Skeletal muscle tissue (tissue), 4 donors: ENCODE results near the gene ANTXRL. TPM values are rescaled to one million over a fixed set of nuclear protein-coding genes. Genes with fewer than 3 reads are reported as not detected.
"Not testable (repeated sequence)": the region's sequence is repeated elsewhere in the genome, so short reads cannot be mapped to it uniquely, and the experiment has no call there.

ENCODE experiments used
- H3K27ac ChIP-seq: one replicate; pipeline ENCODE4 v1.7.0; 2013; ENCODE audit warnings: mild to moderate bottlenecking, low read depth, low read length, inconsistent platforms
- H3K27me3 ChIP-seq, 3 donors: one replicate each; pipeline ENCODE4 v1.7.0; 2013; ENCODE audit warnings: low read length in 3 of 3; ENCODE audit not compliant: control insufficient read depth in 3 of 3, insufficient read depth in 3 of 3
- H3K36me3 ChIP-seq, 3 donors: one replicate each; pipeline ENCODE4 v1.7.0; 2013; ENCODE audit warnings: low read length in 3 of 3; ENCODE audit not compliant: control insufficient read depth in 3 of 3, insufficient read depth in 3 of 3
- H3K4me1 ChIP-seq, 3 donors: one replicate each; pipeline ENCODE4 v1.7.0; 2013; ENCODE audit warnings: low read length in 3 of 3, mild to moderate bottlenecking in 3 of 3; ENCODE audit not compliant: control insufficient read depth in 3 of 3, insufficient read depth in 3 of 3
- H3K4me3 ChIP-seq, 3 donors: one replicate each; pipeline ENCODE4 v1.7.0; 2013; ENCODE audit warnings: low read length in 3 of 3
- H3K9ac ChIP-seq, 3 donors: one replicate each; pipeline ENCODE4 v1.7.0; 2013; ENCODE audit warnings: low read length in 3 of 3, mild to moderate bottlenecking in 3 of 3, moderate library complexity in 2 of 3, low read depth in 1 of 3
- H3K9me3 ChIP-seq, 3 donors: one replicate each; pipeline ENCODE4 v1.7.0; 2013; ENCODE audit warnings: low read length in 3 of 3; ENCODE audit not compliant: control insufficient read depth in 3 of 3
- total RNA-seq: library from RNA; depleted of rRNA; stranded (reverse); fragments of >200 nt; gene quantifications from one replicate; pipeline ENCODE4 v1.2.3, GENCODE V29; 2014
- donor health status: Osteomylitis.

Gene ANTXRL
- total RNA-seq, 1 donor from 2014 or later = not detected

DNA sequence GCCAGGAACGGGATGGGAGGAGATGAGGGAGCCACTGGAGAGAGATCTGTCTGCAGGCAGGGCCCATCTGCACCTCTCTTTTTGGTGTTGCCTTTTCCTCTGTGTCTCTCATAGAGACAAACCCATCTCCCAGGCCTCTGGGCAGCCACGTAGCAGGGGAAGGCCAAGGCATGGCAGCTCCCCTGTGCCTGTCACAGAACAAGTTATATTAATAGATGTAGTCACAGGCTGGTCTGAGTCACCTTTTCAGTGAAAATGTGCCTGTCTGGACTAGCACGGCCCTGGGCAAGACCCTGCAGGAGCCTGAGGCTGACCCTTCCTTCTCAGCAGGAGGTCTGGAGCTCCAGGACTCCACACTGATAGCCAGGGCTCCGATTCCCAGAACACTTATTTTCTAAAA is 90.9 kb downstream of the ANTXRL start:
- H3K27me3 ChIP-seq, H3K9ac ChIP-seq: not testable (repeated sequence)

DNA sequence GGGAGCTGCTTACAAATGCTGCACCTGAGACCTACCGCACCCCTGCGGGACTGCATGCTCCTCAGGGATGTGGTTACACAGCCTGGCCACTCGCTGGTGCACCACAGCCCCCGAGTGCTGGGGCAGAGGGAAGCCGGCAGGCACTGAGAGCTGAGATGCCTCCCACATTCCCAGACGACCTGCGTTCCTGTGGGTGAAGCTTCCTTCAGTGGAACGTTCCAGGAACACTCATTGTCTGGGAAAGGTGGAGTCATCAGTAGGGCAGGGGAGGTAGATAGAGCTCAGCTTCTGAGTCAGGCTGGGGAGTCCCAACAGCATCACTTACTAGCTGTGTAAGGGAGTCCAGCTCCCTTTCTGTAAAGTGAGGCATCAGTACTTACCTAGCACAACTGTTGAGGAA is 91.3 kb downstream of the ANTXRL start:
- not testable (repeated sequence) for H3K9ac ChIP-seq, H3K27ac ChIP-seq, H3K4me3 ChIP-seq, H3K36me3 ChIP-seq, H3K4me1 ChIP-seq, H3K27me3 ChIP-seq, H3K9me3 ChIP-seq

More for the DNA sequence above, 90.9 kb downstream of the ANTXRL start:
- H3K4me1 ChIP-seq, H3K9me3 ChIP-seq, H3K36me3 ChIP-seq, H3K4me3 ChIP-seq, H3K27ac ChIP-seq: not testable (repeated sequence)

DNA sequence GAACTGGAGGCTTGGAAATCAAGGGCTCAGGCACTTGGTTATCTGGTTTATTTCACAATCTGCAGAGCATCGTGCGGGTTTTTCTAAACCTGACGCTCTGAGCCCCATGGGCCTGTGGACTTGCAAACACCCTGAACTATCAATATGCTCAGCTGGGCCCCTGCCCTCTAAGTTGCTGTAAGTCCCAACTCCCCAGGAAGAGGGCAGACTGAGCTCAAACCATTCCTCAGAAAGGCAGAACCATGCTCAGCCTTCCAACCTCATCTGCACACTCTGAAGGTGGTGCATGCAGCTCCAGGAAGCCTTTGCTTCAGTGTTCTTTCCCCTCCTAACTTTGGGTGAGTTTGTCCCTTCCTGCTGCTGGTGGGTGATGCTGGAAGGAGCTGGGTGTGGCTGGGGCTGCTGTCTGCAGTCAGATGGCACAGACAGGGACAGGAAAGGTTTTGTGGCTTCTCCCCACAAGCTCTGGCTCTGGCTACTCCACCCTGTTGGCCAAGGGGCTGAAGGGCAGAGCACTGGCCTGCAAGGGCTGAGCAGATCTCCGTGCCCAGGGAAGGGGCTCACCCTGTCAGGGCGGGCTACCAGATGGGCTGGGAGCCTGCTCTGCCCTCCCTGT is 92.5 kb downstream of the ANTXRL start:
- H3K9ac ChIP-seq, H3K27ac ChIP-seq, H3K4me3 ChIP-seq, H3K36me3 ChIP-seq, H3K9me3 ChIP-seq, H3K4me1 ChIP-seq, H3K27me3 ChIP-seq: not testable (repeated sequence)

Other genes starting within 250 kb of the ANTXRL start
- not detected for gene MSMB, start 240.7 kb upstream of the ANTXRL start, total RNA-seq
- gene ANXA8L1, start 88.8 kb downstream of the ANTXRL start, total RNA-seq = 0.52 TPM
- not detected for gene NPY4R, start 179.0 kb downstream of the ANTXRL start, total RNA-seq